Stimulated activated naive CD4-positive, alpha-beta T cell (primary cell): ENCODE data around the gene PTPN21.
"Not testable (repeated sequence)": the region's sequence is repeated elsewhere in the genome, so short reads cannot be mapped to it uniquely, and the experiment has no call there.

Source experiments
- DNase-seq, 6 experiments: peaks; one replicate each; lab custom pipeline; 2025; lab: John Stamatoyannopoulos, UW

The PTPN21 gene

DNA sequence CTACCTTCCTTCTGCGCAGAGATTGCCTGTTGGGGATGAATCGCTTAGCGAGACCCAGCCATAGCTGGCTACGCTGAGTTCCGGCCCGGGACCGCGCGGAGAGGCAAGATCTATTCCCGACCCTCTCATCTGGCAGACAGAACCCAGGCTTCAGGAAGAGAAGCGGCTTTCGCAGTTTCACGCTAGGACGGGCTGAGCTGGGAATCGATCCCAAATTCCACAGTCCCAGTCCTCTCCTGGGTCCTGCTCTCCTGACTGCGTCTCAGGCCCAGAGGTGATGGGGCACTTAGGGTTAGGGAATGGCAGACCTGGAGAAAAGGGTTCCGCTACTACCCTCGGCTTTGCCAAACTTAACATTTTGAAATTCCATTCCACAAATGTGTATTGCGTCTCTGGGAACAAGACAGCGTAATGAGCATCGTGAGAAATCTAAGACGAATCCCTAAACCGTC lies 2.8 kb downstream of the PTPN21 start:
- DNase-seq, result peak in 1 of 6 experiments; percentile 28

DNA sequence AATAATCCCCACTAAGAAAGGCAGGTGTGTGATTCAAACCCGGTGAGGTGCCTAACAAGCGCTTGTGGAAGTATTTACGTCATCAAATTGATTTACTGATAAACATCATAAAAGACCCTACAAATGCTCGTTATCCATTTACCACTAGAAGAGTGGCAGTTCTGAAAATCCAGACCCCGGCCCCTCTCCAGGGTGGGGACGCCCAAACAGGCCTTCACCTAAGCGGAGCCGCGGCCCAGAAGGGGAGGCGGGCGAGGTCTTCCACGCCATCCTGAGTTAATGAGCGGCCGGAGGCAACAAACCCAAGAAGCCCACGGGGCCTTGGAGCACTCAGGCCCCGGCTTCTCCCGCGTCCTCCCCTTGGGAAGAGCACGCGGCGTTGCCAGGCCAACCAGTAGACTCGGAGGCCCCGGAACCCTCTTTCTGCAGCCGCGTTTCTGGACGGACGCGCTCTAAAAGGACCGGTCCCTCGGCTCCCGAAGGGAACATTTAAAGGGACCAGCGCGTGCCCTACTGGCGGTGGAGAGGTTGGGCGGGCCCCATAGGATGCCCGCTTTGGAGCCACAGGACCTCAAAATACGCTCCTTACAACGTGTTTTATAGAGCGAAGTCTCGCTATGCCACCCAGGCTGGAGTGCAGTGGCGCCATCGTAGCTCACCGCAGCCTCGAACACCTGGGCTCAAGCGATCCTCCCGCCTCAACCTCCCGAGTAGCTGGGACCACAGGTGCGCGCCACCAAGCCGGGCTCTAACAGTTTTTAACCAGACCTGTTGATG lies 3.5 kb downstream of the PTPN21 start:
- DNase-seq, result peak in 4 of 6 experiments; percentile 10 to 33 (median 20)

DNA sequence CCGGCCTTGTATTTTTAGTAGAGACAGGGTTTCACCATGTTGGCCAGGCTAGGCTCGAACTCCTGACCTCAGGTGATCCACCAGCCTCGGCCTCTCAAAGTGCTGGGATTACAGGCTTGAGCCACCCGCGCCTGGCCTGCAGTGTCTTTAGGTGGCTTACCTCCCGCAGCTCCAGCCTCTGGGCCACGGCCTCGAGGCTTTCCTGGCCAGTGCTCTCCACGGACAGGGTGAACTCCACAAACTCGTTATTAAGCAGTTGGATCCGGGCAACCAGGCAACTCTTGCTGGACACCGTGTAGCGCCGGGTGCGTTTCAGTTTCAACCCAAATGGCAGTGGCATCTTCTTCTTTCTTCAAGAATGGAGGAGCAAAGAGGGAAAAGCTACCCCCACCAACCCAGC lies 4.7 kb downstream of the PTPN21 start:
- DNase-seq, result no peak

DNA sequence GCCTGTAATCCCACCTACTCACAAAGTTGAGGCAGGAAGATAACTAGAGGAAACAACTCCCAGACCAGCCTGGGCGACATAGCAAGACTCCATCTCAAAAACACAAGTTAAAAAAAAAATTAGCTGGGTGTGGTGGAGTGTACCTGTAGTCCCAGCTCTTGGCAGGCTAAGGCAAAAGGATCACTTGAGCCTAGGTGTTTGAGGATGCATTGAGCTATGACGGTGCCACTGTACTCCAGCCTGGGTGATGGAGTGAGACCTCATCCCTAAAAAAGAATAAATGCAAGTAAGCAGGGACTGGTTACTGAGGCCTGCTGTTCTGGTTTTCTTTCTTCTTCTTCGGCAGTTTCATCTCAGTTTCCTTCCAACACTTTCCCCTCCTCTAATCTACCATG lies 7.4 kb downstream of the PTPN21 start:
- DNase-seq, result no peak

DNA sequence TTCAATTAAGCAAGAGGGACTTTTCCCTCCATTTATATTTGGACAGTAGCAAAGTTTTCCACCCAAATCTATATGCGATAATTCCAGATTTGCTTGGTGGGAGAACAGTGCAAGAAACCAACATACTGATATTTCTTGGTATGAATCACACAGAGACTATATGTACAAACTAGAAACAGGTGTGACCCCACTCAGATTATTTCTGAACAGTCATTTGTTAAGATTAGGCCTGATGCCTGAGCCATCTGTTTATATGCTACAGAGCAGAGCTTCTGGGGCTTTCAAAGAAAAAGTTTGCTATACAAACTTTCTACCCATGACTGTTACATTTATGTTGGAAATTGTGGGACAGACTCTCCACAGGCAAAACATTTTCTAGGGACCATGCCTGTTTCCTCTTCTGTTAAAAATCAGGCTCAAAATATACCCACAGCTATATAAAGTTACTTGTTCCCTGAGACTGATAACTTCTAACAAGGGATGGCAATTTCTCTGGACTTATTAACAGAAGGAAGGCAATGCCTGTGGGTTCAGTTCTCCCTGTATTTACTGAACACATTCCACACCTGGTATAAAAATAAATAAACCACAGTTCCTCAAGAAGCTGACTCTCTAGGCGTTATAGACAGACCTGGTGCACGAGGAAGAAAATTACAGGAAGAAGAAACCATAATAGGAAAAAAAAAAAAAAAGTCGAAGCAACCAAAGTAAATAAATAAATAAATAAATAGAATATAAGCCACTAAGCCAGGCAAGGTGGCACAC lies 8.0 kb downstream of the PTPN21 start:
- DNase-seq, result no peak

DNA sequence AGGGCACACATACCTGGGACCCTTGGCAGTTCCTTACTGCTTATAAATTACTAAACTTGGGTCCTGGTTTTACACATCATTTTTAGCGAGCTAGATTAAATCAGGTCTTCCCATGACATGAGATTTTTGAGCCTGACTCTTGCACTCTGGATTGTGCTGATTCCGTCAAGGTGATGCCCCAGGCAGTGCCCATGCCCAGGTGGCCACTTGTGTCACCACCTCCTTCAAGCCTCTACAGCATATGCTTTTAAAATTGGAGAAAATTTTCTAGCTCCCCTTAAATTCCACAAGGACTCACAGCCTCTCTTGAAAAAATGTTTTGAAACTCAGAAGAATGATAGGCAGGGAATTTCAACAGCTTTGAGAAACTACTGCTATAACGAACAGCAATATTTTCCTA lies 9.6 kb downstream of the PTPN21 start:
- no peak for DNase-seq

DNA sequence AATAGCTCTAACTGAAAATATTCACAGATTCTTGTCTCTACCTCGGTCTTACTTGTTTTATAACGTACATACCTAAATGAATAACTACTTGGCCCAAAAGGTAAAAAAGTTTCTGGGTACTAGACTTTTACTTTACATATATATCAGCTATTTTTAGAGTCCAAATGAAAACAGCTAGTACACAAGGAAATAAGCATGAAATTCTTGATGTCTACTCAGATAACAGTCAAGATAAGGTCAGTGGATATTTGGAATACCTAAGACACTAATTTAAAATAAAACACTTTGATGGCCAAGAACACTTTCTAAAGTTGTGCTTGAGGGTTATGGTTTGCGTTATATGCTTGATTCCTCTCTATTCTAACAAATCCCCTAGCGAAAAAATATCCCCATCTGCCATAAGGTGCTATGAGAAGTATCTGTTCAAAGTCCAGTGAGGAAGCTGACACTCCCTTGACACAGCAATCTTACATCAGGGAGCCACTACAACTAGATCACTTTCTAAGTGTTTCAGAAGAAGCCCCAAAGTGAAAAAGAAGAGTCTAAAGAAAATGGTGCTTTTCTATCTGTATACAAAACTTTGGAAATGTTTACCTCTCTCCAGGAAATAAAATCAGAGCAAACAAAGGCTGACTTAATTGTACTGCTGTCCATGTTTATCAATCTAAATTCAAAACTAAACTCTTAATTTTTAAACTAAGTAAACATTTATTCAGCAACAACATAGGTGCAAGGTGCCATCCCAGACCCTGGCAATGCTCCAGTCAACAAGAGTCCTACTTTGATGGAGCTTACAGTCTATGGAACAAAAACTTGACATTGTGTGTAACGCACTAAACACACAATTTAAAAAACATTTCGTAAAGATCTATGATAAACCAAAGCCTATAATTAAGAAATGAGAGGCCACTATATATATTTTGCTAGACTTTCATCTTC lies 11.7 kb downstream of the PTPN21 start:
- no peak for DNase-seq

DNA sequence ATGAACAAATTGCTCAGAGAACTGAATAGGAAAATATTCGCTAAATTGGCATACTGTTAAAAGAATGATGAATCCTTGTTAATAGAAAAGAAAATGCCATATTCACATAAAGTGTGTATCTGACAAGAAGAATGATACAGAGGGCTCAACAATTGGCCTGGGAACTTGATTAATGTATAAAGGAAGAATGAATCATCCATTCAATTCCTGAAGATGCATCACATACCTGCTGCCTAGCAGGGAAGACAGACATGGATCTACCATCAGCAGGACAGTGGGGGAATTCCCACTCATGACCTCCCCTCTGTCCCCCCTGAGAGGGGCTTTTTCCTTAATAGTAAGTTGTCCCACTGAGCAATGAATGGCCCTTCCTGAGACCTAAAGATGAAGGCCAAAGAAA lies 13.5 kb downstream of the PTPN21 start:
- DNase-seq, result no peak

DNA sequence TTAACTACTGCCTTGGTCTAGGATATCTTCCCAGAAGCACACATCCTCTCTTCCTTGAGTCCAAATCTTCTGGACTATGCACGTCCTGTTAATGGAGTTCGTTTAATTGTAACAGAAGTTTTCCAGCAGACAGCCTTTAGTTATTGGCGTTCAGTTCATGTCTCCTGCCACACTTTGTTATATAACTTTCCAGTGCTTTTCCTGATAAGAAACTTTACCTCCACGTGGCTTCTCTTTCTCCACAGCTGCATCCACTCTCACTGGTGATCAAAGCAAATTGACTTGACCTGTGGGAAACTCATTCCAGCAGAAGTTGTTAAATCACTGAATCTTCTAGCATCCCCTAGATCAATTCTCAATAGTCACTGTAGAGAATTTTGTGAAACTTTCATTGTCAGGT lies 19.0 kb downstream of the PTPN21 start:
- no peak for DNase-seq

DNA sequence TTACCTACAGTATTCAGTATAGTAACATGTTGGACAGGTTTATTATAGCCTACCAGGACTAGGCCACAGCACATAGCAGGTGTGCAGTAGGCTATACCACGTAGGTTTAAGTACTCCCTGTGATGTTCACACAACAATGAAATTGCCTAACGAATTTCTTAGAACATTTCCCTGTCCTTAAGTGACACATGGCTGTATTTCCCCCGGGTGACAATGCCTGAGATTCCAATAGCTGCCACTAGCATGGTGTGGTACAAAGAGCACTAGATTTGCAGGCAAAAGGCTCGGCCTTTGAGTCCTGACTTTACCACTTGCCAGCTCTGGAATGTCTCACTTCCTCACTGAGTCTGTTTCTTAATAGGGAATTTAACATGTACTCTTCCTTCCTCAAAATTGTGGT lies 19.7 kb downstream of the PTPN21 start:
- DNase-seq, result no peak

DNA sequence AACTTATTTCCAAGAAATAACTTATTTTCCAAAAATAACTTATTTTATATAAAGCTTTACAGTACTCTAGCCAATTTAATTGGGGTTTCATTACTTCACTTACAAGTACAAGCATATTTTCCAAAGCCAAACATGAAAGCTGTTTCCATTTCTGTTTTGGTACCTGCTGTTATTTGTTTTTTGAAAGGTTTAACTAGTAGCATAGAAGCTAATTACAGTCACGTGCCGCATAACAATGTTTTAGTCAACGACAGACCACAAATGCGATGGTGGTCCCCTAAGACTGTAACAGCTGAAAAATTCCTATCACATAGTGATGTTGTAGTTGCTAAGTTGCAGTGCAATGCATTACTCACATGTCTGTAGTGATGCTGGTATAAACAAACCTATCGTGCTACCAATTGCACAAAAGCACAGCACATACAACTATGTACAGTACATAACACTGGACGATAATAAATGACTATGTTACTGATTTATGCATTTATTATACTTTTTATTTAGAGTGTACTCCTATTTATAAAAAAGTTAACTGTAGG lies 21.7 kb downstream of the PTPN21 start:
- DNase-seq, result no peak

DNA sequence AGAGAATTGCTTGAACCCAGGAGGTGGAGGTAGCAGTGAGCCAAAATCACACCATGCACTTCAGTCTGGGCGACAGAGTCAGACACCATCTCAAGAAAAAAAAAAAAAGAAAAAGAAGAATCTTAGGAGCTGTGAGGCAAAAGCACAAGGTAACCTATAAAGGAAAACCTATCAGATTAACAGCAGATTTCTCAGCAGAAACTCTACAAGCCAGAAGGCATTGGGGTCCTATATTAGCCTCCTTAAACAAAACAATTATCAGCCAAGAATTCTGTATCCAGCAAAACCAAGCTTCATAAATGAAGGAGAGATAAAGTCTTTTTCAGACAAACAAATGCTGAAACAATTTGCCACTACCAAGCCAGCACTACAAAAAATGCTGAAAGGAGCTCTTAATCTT lies 24.9 kb downstream of the PTPN21 start:
- not testable (repeated sequence) for DNase-seq

DNA sequence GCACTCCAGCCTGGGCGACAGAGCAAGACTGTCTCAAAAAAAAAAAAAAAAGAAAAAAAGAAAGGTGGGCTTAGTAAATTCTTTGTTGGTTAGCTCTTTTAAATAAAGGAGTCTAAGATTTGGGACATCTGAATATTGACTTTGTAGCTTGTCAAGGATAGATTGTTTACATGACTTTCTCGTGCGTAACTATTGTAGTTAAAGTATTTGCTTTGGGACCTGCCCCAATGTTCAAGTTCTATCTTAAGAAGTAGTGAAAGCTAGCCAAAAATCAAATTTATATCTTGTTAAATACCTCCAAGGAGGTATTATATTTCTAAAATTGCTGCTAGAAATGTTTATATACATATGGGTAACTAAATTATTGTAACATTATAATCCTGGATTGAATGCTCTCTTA lies 32.4 kb downstream of the PTPN21 start:
- DNase-seq, result no peak

DNA sequence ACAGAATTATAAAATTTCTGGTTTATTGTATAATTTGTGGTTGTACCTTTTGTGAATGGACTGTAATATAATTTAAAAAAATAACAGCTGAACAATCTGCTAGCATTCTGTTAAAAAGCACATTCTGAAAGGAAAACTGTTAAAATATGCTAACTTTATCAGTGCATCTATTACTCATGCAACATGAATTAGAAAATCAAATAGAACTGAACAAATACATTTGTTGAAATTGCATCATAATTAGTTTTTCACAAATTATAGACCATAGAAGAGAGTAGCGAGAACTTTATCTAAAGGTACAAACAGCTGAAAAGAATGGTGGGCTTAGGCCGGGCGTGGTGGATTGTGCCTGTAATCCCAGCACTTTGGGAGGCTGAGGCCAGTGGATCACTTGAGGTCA lies 33.0 kb downstream of the PTPN21 start:
- no peak for DNase-seq

DNA sequence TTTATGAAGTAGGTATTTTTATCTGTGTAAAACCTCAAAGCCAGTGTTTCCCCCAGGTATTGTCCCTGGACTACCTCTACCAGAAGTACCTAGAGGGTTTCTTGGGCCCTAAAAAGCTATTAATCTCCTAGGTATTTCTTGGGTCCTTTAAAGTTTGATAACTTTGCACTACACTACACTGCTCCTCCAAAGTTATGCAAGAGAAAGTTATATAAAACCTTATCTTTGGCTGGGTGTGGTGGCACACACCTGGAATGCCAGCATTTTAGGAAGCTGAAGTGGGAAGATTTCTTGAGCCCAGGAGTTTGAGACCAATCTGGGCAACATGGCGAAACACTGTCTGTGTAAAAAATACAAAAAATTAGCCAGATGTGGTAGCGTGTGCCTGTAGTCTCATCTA lies 34.9 kb downstream of the PTPN21 start:
- DNase-seq, result no peak

DNA sequence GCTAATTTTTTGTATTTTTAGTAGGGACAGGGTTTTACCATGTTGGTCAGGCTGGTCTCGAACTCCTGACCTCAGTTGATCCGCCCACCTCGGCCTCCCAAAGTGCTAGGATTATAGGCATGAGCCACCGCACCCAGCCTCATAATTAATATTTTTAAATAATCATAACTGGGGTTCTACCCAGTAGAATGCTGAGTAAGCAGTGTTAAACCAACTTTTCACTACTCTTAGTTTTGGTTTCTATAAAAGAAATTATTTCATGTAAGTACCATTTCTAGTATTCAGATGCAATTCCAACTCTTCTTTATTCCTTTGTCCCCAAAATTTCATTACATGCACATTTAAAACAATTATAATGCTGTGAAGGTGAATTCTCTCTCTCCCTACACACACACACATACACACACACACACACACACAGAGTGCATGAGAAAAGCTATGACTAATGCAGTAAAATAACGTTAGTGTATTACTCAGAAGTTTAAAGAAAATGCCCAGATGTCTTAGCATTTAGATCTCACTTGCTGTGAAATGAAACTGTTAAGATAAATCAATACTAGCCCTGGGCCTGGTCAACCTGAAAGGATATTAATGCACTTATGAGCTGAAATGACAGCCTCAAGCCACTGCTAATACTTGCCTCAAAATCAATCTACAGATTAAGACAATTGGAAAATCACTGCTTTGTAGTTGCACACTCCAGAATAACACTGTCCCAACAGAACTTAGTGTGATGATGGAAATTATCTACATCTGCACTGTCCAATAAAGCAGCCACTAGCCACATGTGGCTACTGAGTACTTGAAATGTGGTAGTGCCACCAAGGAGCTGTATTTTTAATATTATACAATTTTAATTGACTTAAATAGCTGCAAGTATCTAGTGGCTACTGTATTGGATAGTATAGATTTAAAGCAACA lies 36.0 kb downstream of the PTPN21 start:
- DNase-seq, result no peak

DNA sequence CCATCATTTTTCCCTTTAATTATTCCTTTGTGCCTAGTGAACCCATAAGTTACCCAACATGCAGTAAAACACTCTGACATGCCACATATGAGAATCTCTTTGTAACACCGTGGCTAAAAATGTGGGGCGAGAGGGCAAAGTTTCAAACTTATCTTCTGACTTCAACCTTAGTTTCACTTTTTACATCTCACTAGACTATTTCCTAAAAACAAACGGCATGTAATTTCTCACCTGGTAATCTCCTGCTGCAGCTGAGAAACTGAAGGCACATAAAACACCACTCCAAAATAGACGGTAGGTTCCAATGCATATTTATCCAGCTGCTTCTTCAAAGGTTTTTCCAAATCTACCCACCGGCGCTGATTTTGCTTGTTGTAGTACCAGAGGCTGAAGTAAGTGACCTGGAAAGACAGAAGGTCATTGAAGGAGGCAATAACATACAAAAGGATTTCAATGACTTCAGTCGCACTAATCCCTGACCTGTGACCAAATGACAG lies 37.9 kb downstream of the PTPN21 start:
- no peak for DNase-seq

DNA sequence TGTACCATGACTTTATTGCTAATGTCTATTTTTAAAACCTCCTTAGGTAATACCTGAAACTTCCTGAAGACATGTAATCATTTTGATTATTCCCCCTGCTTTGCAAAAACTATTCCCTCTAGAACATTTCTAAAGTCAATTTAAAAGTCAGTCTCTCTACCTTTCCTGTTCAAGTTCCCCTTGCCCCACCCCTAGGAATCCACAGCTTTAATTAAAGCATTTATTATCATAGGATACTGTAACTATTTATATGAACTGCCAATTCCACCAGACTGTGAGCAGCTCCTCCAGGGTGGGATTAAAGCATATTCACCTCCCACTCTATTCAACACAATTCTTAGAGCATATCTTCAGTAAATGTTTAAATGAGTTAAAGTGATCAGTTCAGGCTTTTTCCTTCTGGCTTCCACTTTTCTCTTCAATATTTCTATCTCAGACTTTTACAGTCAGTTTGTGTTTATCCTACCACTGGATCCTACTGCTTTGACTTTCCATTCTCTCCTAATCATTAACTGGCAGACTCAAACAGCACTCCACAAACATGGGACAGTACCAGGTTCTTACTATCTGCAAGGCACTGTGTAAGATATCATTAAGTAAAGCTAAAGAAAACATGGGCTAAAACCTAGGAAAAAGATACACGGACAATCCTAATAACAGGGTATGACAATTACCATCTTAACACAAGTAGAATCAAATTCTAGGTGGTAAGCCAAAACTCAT lies 39.1 kb downstream of the PTPN21 start:
- no peak for DNase-seq

DNA sequence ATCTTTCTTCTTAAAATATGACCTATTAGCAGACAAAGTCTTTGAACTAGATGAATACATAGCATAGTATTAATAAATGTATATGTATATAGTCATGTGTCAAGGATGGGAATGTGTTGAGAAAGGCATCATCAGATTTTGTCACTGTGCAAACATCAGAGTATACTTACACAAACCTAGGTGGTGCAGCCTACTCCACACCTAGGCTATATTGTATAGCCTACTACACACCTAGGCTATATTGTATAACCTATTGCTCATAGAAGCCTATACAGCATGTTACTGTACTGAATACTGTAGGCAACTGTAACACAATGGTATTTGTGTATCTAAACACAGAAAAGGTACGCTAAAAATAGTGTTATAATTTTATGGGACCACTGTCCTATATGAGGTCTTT lies 47.6 kb downstream of the PTPN21 start:
- no peak for DNase-seq

DNA sequence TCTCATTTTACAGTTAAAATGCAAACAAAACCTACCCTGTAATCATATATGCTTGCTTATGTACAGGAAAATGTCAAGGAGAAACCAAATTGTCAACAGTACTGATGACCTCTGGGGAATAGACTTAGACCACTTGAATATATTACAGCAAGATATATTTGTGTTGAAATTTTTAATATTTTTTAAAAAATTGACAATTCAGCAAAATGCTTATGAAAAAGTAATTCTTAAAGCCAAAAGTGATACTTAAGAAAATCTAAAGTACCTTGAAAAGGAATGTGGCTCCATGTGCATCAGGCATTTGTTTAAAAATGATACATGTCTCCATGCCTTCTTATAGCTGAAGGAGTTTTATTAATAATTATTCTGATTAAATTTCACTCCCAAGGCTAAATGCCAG lies 49.2 kb downstream of the PTPN21 start:
- DNase-seq, result no peak
